T-helper 2 cell treated with Interferon-gamma antibody and Interleukin-4, amounts not matched to agents 100 ng/mL and 5 ng/mL, for 36 hours (primary cell): ENCODE measurements around the gene ELOA. TPM values are rescaled to one million over a fixed set of nuclear protein-coding genes. Genes with fewer than 3 reads are reported as not detected.

Source experiments
- intact Hi-C: fragments of 100-400 bp; cut with micrococcal nuclease; formaldehyde crosslinking; loops from one replicate; pipeline ENCODE4 v1.15.1; 2023
- total RNA-seq: library from RNA; stranded (reverse); gene quantifications from 2 replicates; pipeline ENCODE4 v1.2.3, GENCODE V29; 2022

The ELOA gene
- total RNA-seq, 1 donor from 2014 or later = 36.6 TPM

DNA sequence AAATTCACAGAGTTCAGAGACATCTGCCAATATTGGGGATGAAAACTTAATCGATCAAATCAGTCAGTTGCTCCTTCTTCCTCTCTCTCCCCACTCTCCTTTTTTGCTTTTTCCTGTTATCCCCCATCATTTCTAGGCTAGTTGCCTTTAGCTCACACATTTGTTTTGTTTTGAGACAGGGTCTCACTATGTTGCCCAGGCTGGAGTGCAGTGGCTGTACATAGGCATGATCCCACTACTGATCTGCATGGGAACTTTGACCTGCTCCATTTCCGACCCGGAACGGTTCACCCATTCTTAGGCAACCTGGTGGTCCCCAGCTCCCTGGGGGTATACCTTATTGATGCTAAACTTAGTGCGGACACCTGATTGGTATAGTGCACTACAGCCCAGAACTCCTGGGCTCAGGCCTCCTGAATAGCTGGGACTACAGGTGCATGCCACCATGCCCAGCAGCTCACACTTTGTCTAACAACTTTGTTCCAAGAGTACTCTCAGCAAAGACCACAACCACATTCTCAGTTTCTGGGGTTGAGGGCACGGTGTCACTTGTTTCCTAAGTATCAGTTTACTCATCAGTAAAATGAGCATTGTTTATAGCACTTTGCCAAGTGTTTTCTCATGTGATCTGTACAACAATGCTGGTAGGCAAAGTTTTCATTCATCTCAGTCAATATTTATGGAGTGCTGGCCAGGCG lies 6.7 kb upstream of the ELOA start:
- intact Hi-C loops = no loop called here

- intact Hi-C loops = loop anchor here (2.0 to 10.0 kb wide), 2 partner anchors 51 to 1287 kb away; partner anchors contain the start of genes RPL11 and ZBTB40
Observed at GRCh38 chr1:23741609-23742008, 1.7 kb upstream of the ELOA start.

- intact Hi-C loops = loop anchor here (2.0 to 10.0 kb wide), 2 partner anchors 52 to 1288 kb away; partner anchors contain the start of genes RPL11 and ZBTB40
Observed at GRCh38 chr1:23742670-23743286, 493 bp upstream of the ELOA start.

GRCh38 chr1:23745515-23745914 lies 2.2 kb downstream of the ELOA start:
- intact Hi-C loops = loop anchor here (10.0 kb wide), 1 partner anchor 1291 kb away; the partner anchor contains the start of gene ZBTB40

- intact Hi-C loops = loop anchor here (10.0 kb wide), 1 partner anchor 1293 kb away; the partner anchor contains the start of gene ZBTB40
Observed at GRCh38 chr1:23748016-23748415, 4.7 kb downstream of the ELOA start.

- intact Hi-C loops = no loop called here
Observed at GRCh38 chr1:23751050-23751814, 8.0 kb downstream of the ELOA start.

- intact Hi-C loops = no loop called here
Observed at GRCh38 chr1:23751815-23752200, 8.5 kb downstream of the ELOA start.

DNA sequence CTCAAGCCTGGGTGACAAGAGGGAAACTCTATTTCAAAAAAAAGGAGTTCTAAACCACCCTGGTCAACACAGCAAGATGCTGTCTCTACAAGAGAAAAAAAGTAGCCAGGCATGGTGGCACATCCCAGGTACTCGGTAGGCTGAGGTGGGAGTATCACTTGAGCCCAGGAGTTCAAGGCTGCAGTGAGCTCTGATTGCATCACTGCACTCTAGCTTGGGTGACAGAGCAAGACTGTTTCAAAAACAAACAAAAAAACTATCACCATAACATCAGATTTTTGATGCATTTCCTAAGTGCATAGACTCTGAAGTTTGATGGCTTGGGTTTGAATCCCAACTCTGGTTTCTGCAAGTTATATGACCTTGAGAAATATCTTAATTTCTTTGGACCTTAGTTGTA lies 9.6 kb downstream of the ELOA start:
- intact Hi-C loops = no loop called here

GRCh38 chr1:23756676-23757075 lies 13.4 kb downstream of the ELOA start:
- intact Hi-C loops = no loop called here

DNA sequence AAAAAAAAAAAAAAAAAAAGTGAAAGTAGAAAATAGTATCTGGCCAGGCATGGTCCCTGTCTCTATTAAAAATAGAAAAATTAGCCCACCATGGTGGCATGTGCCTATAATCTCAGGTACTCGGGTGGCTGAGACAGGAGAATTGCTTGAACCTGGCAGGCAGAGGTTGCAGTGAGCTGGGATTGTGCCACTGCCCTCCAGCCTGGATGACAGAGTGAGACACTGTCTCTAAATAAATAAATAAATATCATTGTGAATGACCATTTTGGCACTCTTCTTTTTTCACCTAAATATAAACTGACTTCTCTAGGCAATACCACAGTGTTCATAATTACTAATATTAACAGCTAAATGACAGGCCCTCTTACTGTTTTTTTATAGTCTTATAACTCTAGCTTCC lies 14.5 kb downstream of the ELOA start:
- intact Hi-C loops = no loop called here

- intact Hi-C loops = no loop called here
Observed at GRCh38 chr1:23759277-23759676, 16.0 kb downstream of the ELOA start.

DNA sequence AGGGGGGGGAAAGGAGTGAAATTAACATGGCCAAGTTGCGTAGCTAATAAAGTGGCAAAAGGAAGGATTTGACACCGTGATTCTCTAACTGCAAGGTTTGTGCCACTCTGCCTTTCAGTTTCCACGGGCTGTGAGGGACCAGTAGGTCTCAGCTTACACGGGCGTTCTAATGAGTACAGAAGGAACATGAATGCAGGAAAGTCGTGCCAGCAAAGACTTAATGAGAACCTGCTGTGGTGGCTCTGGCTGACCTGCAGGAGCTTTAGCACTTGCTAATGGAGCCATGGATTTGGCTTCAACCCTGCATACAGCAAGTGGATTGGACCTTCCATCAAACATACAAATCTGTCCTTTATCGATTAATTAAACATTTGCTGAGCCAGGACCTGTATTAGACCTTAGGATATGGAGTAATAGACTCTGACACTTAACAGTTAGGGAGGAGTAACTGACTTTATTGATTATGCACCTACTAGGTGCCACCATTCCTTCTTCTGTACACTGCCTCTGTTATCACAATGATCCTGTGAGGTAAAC lies 19.8 kb downstream of the ELOA start:
- intact Hi-C loops = no loop called here

GRCh38 chr1:23768733-23769132 lies 25.5 kb downstream of the ELOA start:
- intact Hi-C loops = no loop called here

DNA sequence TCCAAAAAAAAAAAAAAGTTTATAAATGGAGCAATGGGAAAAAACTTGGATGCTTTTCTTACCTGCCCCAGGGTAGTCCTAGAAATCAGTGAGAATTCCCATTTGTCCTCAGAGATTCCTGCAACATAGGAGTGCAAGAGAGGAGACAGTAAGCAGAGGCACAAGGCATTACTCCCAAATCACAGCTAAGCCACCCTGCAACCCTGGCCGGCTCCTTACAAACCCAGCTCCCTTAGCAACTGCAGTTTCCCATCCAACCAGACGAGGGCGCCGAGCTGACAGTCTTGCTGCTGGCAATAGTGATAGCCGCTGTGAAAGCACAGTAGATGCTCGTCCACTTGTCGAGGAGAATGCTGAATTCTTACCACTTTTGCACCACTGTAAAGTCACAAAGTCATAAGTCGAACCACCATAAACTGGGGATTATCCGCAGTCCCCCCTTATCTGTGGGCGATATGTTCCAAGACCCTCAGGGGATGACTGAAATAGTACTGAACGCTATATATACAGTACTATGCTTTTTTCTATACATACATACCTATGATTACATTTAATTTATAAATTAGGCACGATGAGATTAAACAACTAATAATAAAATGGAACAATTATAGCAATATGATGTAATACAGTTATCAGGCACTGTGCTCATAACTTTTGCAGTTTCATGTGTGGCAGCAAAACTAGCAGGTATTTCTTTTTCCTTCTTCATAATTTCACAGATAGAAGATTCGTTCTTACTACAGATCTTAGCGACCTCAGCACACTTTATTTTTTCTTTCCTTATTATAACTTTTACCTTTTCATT lies 29.0 kb downstream of the ELOA start:
- intact Hi-C loops = loop anchor here (1.0 kb wide), 2 partner anchors 96 to 144 kb away; partner anchors contain the start of gene FUCA1

- intact Hi-C loops = loop anchor here (1.0 kb wide), 2 partner anchors 95 to 143 kb away; partner anchors contain the start of gene FUCA1
Observed at GRCh38 chr1:23772854-23773242, 29.6 kb downstream of the ELOA start.

GRCh38 chr1:23774174-23774880 lies 31.1 kb downstream of the ELOA start:
- intact Hi-C loops = no loop called here

DNA sequence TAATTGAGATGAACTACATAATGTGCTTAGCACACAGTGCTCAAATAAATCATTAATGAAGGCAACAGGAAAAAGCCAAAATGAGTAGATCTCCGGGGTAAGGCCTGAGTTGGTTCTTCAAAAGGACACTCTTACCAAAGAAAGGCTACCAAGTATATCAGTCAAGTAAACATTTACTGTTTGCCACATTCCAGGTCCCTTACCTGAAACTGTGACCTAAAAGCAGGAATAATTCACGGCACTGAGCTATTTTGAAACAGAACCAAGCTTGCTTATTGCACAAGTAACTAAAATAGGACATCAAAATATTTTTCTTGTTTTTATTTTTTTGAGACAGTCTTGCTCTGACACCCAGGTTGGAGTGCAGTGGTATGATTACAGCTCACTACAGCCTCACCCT lies 32.9 kb downstream of the ELOA start:
- intact Hi-C loops = no loop called here

DNA sequence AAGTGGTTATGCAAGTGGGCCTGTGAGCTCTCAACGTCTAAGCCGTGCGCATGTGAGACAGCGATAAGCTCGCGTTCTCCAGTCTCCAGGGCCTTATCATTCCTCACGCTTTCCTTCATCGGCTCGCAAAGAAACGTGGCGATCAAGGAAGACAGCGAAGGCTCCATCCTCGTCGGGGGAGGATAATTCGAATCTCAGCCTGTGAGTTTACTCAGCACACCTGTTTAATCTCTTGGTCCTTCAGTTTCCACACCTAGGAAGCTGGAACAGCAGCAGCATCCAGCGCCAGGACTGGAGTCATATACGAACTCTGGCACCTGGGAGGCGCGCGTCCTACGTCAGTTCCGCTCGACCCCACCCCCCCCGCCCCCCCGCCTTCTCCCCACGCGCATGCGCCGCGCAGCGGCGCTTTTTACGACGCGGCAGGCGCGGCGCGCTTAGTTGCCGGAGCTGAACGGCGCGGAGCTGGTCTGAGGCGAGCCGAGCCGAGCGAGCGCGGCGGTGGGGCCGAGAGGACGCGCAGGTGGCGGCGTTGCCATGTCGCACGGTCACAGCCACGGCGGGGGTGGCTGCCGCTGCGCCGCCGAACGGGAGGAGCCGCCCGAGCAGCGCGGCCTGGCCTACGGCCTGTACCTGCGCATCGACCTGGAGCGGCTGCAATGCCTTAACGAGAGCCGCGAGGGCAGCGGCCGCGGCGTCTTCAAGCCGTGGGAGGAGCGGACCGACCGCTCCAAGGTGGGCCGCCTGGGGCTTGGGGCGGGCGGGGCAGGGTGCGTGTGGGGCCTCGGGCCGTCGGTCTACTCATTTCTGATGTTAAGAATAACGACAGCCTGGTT lies 34.9 kb downstream of the ELOA start, which contains the start of gene PITHD1:
Gene PITHD1 (plus strand): TSS at position 440 of the 836 bp plus-strand sequence. CDS start 98 bp downstream, at position 538.
- intact Hi-C loops = loop anchor here (1.0 to 2.0 kb wide), 3 partner anchors 13 to 181 kb away; partner anchors contain the start of genes HMGCL, LYPLA2 and PNRC2

- intact Hi-C loops = loop anchor here (2.0 kb wide), 1 partner anchor 45 kb away; the partner anchor contains the start of gene HMGCL
Observed at GRCh38 chr1:23779826-23780371, 36.6 kb downstream of the ELOA start.
